GM19463 (cell line): ENCODE data around the gene CCP110.

ENCODE experiments used
- ATAC-seq: cut with Tn5 transposase; IDR thresholded peaks from one replicate; pipeline ENCODE4 v1.9.1; 2021; ENCODE audit warnings: mild to moderate bottlenecking, moderate library complexity; ENCODE audit not compliant: unreplicated experiment

CCP110 gene, protein sequence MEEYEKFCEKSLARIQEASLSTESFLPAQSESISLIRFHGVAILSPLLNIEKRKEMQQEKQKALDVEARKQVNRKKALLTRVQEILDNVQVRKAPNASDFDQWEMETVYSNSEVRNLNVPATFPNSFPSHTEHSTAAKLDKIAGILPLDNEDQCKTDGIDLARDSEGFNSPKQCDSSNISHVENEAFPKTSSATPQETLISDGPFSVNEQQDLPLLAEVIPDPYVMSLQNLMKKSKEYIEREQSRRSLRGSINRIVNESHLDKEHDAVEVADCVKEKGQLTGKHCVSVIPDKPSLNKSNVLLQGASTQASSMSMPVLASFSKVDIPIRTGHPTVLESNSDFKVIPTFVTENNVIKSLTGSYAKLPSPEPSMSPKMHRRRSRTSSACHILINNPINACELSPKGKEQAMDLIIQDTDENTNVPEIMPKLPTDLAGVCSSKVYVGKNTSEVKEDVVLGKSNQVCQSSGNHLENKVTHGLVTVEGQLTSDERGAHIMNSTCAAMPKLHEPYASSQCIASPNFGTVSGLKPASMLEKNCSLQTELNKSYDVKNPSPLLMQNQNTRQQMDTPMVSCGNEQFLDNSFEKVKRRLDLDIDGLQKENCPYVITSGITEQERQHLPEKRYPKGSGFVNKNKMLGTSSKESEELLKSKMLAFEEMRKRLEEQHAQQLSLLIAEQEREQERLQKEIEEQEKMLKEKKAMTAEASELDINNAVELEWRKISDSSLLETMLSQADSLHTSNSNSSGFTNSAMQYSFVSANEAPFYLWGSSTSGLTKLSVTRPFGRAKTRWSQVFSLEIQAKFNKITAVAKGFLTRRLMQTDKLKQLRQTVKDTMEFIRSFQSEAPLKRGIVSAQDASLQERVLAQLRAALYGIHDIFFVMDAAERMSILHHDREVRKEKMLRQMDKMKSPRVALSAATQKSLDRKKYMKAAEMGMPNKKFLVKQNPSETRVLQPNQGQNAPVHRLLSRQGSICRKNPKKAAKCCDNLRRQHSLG

DNA sequence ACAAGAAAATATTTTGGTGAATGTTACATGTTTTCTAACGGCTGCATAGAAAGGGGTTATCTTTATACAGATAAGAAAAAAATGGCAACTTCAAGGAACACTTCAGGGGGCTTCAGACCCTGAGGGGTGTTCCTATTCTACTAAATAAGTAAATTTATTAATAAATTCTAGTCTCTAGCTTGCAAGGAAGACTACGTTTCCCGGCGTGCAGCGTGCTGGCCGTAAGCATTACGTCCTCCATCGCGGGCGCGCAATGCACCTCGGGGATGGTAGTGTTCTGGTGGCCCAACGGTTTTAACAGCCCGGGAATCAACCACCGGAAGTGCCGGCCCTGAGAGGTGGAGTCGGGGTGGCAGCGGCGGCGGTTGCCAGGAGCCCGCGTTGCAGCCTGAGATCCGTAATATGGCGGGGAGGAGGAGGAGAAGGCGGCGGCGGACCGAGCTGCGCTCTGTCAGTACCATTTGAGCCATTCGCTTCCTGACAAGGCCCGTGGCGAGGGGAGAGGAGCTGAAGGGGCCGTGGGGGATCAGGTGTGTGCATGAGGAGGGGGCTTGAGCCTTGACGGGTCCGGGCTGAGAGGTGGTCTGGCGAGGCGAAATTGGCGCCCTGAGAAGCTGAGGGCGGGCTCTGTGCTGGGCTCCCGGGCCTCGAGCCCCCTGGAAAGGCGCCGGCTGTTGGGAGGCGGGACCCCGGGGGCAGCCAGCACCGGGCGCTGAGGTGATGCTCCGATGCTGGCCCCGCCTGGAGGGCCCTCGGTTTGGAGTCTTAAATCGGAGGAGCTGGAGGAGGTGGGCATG lies at the start of gene CCP110:
CCP110 (plus strand) TSS at position 384 of the 797 bp plus-strand sequence. CDS start 3,940 bp downstream, outside the sequence.
- ATAC-seq, result peak; percentile 73

- no peak for ATAC-seq
Measured at GRCh38 chr16:19474617-19475016, 49.1 kb upstream of the CCP110 start.

DNA sequence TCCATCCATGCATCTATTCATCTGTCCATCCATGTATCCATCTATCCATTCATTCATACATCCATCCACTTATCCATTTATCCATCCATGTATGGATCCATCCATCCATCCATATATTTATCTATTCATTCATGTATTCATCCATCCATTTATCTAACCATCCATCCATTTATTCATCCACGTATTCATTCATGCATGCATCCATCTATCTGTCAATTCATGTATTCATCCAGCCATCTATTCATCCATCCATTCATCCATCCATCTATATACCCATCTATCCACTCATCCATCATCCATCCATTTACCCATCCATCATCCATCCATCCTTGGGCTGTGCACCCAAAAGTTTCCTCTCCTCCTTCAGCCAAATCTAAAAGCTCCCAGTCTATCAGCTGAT lies 45.2 kb upstream of the CCP110 start:
- no peak for ATAC-seq

- ATAC-seq, result no peak
Measured at GRCh38 chr16:19479302-19479721, 44.4 kb upstream of the CCP110 start.

- no peak for ATAC-seq
Measured at GRCh38 chr16:19481296-19481695, 42.4 kb upstream of the CCP110 start.

GRCh38 chr16:19481769-19482168 lies 42.0 kb upstream of the CCP110 start:
- no peak for ATAC-seq

DNA sequence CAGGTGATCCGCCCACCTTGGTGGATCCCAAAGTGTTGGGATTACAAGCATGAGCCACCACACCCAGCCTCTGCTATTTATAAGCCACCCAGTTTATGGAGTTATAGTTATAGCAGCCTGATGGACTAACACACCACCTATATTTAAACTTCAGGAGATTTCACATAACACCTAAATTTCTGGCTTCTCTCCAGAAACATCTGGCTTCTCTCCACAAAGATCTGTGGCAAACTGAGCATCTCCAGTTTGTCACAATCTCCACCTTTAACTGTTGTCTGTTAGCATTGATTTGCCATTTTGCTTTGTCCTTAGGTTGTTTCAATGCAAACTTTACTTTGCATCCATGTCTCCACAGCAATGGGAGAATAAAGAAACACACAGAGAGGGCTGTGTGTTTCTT lies 41.5 kb upstream of the CCP110 start:
- ATAC-seq, result no peak

- ATAC-seq, result no peak
Measured at GRCh38 chr16:19484096-19484495, 39.6 kb upstream of the CCP110 start.

DNA sequence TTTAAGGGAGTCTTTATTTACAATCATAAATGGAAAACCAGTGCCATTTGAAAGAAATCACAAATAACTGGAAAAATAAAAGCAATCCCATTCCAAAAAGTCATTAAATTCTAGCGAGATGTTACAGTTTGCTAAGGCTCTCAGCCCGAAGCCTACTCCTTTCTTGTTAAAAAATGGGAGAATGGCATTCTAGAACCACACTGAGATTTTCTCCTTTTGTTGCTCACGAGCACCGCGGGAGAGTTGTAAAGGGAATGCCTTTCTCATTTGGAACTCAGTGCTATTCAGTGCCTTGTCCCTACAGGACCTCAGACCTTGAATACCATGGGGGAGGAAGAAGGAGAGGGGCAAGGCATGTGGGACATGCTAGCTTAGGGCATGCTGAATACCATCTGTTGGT lies 38.1 kb upstream of the CCP110 start:
- ATAC-seq, result no peak

DNA sequence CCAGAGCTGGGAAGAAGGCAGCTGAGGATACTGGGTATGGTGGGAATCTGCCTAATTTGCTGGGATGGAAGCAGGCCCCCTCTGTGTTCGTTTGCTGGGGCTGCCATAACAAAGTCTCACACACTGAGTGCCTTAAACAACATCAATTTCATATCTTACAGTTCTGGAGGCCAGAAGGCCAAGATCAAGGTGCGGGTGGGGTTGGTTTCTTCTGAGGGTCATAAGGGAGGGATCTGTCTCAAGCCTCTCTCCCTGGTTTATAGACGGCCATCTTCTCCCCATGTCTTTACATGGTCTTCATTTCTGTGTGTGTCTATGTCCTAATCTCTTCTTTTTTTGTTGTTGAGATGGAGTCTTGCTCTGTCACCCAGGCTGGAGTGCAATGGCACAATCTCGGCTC lies 37.7 kb upstream of the CCP110 start:
- no peak for ATAC-seq

DNA sequence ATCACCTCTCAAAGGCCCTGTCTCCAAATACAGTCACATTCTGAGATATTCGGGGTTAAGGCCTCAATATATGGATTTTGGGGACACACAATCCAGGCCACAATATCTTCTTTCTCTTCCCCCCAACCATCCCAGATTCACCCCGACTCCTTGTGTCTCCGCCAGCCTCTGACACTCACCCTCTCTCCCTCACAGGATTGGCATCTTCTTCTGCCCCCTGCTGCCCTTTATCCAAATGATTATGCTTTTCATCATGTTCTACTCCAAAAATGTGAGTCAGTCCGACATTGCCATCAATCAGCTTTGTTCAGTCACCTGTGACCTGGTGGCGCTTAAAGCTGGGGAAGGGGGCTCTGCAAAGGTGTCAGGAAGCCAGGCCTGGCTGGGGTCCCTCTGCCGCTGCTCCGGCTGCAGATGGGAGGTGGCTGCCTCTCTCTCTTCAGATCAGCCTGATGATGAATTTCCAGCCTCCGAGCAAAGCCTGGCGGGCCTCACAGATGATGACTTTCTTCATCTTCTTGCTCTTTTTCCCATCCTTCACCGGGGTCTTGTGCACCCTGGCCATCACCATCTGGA lies 36.9 kb upstream of the CCP110 start:
- no peak for ATAC-seq

DNA sequence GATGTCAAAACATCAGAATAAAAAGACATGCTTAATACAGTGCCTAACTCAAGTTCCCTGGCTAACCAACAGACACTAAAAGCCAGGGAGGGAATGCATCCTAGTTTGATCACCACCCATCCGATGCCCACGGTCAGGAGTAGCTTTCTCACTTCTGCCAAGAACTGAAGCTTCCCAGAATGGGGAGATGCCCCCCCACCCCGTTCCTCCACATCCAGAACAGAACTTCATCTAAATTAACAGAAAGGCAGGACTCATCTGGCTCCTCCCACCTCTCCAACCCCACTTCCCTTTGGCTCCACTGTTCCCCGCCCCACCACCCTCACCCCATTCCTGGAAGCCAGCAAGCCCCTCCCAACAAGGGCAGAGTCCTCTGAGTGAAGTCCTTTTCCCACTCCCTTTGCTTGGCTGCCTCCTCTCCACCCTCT lies 35.5 kb upstream of the CCP110 start:
- no peak for ATAC-seq

DNA sequence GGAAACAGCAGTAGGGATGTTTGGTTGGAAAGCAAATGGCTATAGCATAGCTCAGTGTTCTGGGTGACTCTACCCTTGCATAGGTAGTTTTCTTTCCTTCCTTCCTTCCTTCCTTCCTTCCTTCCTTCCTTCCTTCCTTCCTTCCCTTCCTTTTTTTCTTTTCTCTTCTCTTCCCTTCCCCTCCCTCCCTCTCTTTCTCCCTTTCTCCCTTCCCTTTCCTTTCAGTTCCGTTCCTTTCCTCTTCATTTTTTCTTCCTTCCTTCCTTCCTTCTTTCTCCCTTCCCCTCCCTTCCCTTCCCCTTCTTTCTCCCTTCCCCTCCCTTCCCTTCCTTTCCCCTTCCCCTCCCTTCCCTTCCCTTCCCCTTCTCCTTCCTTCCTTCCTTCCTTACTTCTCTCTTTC lies 33.1 kb upstream of the CCP110 start:
- ATAC-seq, result no peak

- ATAC-seq, result no peak
Measured at GRCh38 chr16:19497176-19497575, 26.6 kb upstream of the CCP110 start.

GRCh38 chr16:19499006-19499405 lies 24.7 kb upstream of the CCP110 start:
- ATAC-seq, result no peak

DNA sequence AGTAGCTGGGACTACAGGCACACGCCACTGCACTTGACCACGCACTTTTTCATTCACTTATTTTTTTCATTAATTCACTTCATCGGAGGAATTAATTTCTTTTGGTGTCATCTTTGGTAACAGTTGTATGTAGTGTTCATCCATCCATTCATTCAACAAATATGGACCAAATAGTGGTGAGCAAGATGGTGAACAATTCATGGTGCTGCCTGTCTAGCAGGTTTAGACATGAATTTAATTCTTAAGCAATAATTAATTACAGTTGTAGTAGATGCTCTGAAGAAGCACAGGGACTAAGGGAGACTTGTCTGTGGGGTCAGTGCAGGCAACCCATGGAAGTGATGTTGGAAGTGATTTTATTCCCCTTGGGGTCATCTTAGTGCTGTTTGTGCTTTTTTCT lies 24.3 kb upstream of the CCP110 start:
- no peak for ATAC-seq

GRCh38 chr16:19502395-19503131 lies 21.2 kb upstream of the CCP110 start:
- ATAC-seq, result no peak

DNA sequence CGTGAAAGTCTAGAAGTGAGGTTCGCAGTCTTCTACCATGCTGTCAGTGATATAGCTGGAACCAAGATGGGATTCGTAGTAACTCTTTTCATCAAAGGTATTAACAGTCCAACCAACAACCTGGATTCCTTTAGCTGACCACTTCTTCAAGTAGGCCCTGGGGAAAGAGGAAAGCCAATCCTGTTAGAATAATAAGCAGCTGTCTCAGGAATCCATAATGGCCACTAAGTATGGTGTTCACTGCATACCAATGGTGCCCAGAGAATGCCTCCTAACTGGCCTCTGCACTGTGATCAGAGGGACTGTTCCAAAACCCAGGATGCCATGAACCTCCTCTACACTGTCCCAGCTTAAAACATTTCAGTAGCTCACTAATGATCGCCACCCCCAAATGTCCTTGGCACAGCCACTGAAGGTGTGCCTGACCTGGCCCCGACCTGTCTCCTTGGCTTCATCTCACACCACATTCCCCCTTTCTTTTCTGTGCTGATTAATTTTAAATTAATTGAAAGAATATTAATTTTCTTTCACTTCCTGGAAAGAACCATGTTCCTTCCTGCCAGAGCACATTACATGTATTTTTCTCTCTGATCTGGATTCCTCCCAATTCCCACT lies 20.2 kb upstream of the CCP110 start:
- ATAC-seq, result no peak

- no peak for ATAC-seq
Measured at GRCh38 chr16:19505600-19506303, 18.0 kb upstream of the CCP110 start.
